ENCODE results near the gene GTF2F2.

GRCh38 chr13:45228002-45228401 is 107.7 kb downstream of the GTF2F2 start:
- TF ChIP-seq CTCF (IDR thresholded peaks at IDR 0.05 in 8 of 11, conservative IDR thresholded peaks at IDR 0.05 in 3 of 11) (no peak), POLR2A (IDR thresholded peaks at IDR 0.05) (no peak)

Data from spleen (tissue), 7 donors.